GM23338 (cell line): ENCODE results near the gene HACE1. TPM values are rescaled to one million over a fixed set of nuclear protein-coding genes. Genes with fewer than 3 reads are reported as not detected.

Source experiments
- ATAC-seq: fragments of 200-7000 bp; cut with Tn5 transposase; 3 replicates; pipeline ENCODE4 v1.9.1; 2020
- DNase-seq: peaks from one replicate; pipeline ENCODE4 v3.0.0-alpha.2; 2015; ENCODE audit warnings: low spot score
- H2AFZ ChIP-seq: fragments of 200-600 bp; sonication (generic); 2 replicates; pipeline ENCODE4 v1.8.0; 2016; ENCODE audit warnings: antibody characterized with exemption, mild to moderate bottlenecking, moderate library complexity
- H3F3A ChIP-seq: fragments of 200-600 bp; sonication (generic); replicated peaks from 2 replicates; pipeline ENCODE4 v1.8.0; 2017; ENCODE audit warnings: antibody characterized with exemption, mixed run types, low read depth
- H3K27ac ChIP-seq: fragments of 200-600 bp; sonication (generic); 2 replicates; pipeline ENCODE4 v1.6.1; 2016; ENCODE audit warnings: low read depth
- H3K27me3 ChIP-seq: fragments of 200-600 bp; sonication (generic); 2 replicates; pipeline ENCODE4 v1.8.0; 2016; ENCODE audit warnings: mild to moderate bottlenecking, mixed run types, moderate library complexity; ENCODE audit not compliant: insufficient read depth
- H3K36me3 ChIP-seq: fragments of 200-600 bp; sonication (generic); 2 replicates; pipeline ENCODE4 v1.8.0; 2016; ENCODE audit warnings: mild to moderate bottlenecking; ENCODE audit not compliant: insufficient read depth
- H3K4me1 ChIP-seq: fragments of 200-600 bp; sonication (generic); 2 replicates; pipeline ENCODE4 v1.8.0; 2016; ENCODE audit warnings: mild to moderate bottlenecking, moderate library complexity; ENCODE audit not compliant: insufficient read depth
- H3K4me2 ChIP-seq: fragments of 200-600 bp; sonication (generic); 2 replicates; pipeline ENCODE4 v1.7.1; 2017; ENCODE audit warnings: mixed run types
- H3K4me3 ChIP-seq: fragments of 200-600 bp; sonication (generic); 2 replicates; pipeline ENCODE4 v1.6.1; 2016; ENCODE audit warnings: mixed run types
- H3K79me2 ChIP-seq: fragments of 200-600 bp; sonication (generic); replicated peaks from 2 replicates; pipeline ENCODE4 v1.8.0; 2017; ENCODE audit warnings: mild to moderate bottlenecking; ENCODE audit not compliant: insufficient read depth
- H3K9me2 ChIP-seq: fragments of 200-600 bp; sonication (generic); 2 replicates; pipeline ENCODE4 v1.8.0; 2017; ENCODE audit not compliant: insufficient read depth
- H4K20me1 ChIP-seq: fragments of 200-600 bp; sonication (generic); replicated peaks from 2 replicates; pipeline ENCODE4 v1.8.0; 2017; ENCODE audit warnings: mild to moderate bottlenecking; ENCODE audit not compliant: insufficient read depth
- H3K27ac Mint-ChIP-seq: 2 replicates; pipeline ENCODE4 v1.8.0; 2020; ENCODE audit warnings: inconsistent platforms, mild to moderate bottlenecking, moderate library complexity, mixed read lengths
- H3K27me3 Mint-ChIP-seq: 3 replicates; pipeline ENCODE4 v1.8.0; 2022; ENCODE audit warnings: low read depth, mild to moderate bottlenecking, moderate library complexity, mixed read lengths, inconsistent platforms; ENCODE audit not compliant: insufficient read depth, poor library complexity
- H3K36me3 Mint-ChIP-seq: 3 replicates; pipeline ENCODE4 v1.8.0; 2021; ENCODE audit warnings: low read depth, mild to moderate bottlenecking, inconsistent platforms, moderate library complexity, mixed read lengths
- H3K4me1 Mint-ChIP-seq: 3 replicates; pipeline ENCODE4 v1.8.0; 2020; ENCODE audit warnings: mild to moderate bottlenecking, inconsistent platforms, mixed read lengths
- H3K4me3 Mint-ChIP-seq: 3 replicates; pipeline ENCODE4 v1.8.0; 2021; ENCODE audit warnings: moderate library complexity, mild to moderate bottlenecking, inconsistent platforms, mixed read lengths
- H3K9me3 Mint-ChIP-seq: 3 replicates; pipeline ENCODE4 v1.8.0; 2020; ENCODE audit warnings: moderate library complexity, mild to moderate bottlenecking, inconsistent platforms, mixed read lengths
- CREB1 ChIP-seq: fragments of 250-450 bp; sonication (Bioruptor Pico); IDR thresholded peaks from 2 replicates; pipeline ENCODE4 v1.5.0; 2020; ENCODE audit warnings: low read depth, mild to moderate bottlenecking, moderate library complexity
- EZH2 ChIP-seq: fragments of 200-600 bp; sonication (generic); IDR thresholded peaks from one replicate; pipeline ENCODE4 v1.8.0; 2017; ENCODE audit warnings: antibody characterized with exemption, mild to moderate bottlenecking, low read depth; ENCODE audit not compliant: unreplicated experiment
- EZH2phosphoT487 ChIP-seq: fragments of 200-600 bp; sonication (generic); IDR thresholded peaks from one replicate; pipeline ENCODE4 v1.8.1; 2018; ENCODE audit warnings: antibody characterized with exemption; ENCODE audit not compliant: unreplicated experiment
- JUNB ChIP-seq: IDR thresholded peaks from one replicate; pipeline ENCODE4 v1.6.1; 2016; ENCODE audit warnings: antibody characterized with exemption; ENCODE audit not compliant: unreplicated experiment
- STAT1 ChIP-seq: IDR thresholded peaks from one replicate; pipeline ENCODE4 v1.6.1; 2016; ENCODE audit warnings: antibody characterized with exemption; ENCODE audit not compliant: unreplicated experiment
- ZNF331 ChIP-seq: fragments of 250-450 bp; sonication (Bioruptor Pico); IDR thresholded peaks from 2 replicates; pipeline ENCODE4 v1.5.0; 2020; ENCODE audit warnings: low read depth, mild to moderate bottlenecking, moderate library complexity
- polyA plus RNA-seq: library from polyadenylated mRNA; unstranded; fragments of >200 nt; fragmentation: Nextera tagmentation; extraction: Ambion mirVana; gene quantifications from 2 replicates; pipeline ENCODE4 v1.2.1, GENCODE V29; 2016
- total RNA-seq: library from RNA; depleted of rRNA; stranded (reverse); fragments of >200 nt; shearing (Covaris generic); gene quantifications from 2 replicates; pipeline ENCODE4 v1.2.3, GENCODE V29; 2014
- TF ChIP-seq, protein P1 (sequence below), 2 experiments: fragments of 200-600 bp in 1 of 2; sonication (generic) in 1 of 2; conservative IDR thresholded peaks; 2 replicates each; pipeline versions ENCODE4 v1.5.1 to v1.6.1; 2016 to 2017; ENCODE audit warnings: antibody characterized with exemption in 2 of 2, low read depth in 2 of 2, mild to moderate bottlenecking in 2 of 2, moderate library complexity in 1 of 2
- TF ChIP-seq, protein P2 (sequence below): IDR thresholded peaks from one replicate; pipeline ENCODE4 v1.6.1; 2018; ENCODE audit warnings: antibody characterized with exemption; ENCODE audit not compliant: unreplicated experiment
- TF ChIP-seq, protein P3 (sequence below): IDR thresholded peaks from 2 replicates; pipeline ENCODE4 v1.6.1; 2016; ENCODE audit warnings: antibody characterized with exemption

The HACE1 gene
- total and polyA plus RNA-seq, 2 experiments from 2014 or later, result 8.6 to 28.7 TPM

DNA sequence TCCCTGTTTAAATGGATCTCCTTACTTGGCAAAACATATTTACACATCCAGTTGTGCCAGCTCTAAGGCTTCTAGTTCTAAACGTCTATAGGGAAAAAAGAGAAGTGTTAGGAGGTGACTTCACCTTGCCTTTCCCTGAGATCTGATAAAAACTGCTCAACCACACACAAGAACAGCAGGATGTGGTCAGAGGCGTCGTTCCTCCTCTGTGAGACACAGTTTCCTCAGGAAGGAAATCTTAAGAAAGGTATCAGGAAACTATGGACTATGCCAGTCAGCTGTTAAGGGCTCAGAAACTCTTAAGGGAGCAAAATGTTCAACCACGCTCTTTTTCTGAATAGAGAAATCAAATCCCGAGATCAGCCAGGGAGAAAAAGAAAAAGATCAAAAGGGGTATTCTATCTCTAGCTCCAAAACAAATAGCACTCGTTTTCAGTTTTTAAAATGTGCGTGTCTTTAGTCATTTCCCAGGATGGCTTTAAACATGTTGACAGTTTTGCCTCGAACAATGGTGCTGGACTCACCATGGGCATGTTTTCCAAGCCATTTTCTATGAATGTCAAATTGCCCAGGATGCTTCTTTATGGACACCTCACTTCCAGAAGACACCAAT, 154.5 kb downstream of the HACE1 start:
- ATAC-seq, result no peak
- no peaks in the 10 kb centered on the region for H3K4me1 ChIP-seq
- 0 out of 3 replicates have a peak, but pooled peaks cover 3% of the 10 kb centered on the region for H3K36me3 Mint-ChIP-seq

DNA sequence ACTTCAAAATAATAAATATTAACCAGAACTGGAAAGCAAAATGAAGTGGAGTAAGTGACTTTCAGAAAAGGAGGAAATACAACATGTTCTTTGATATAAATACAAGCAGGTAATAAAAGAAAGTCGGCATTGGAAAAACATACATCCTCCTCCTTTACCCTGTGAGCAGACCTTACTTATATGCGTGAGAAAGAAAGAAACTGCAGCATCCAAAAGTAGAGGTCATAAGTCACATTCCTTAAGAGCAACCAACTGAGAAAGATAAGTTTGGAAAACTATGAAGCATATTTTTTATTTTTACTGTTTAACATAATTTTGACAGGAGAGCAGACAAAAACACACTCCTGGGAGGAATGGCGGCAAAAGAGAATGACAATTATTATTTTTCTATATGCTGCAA, 155.5 kb downstream of the HACE1 start:
- ATAC-seq, result no peak
- no peak overlapping the region for H3K27ac Mint-ChIP-seq
- DNase-seq, result no peak
- TF ChIP-seq EZH2phosphoT487, result no peak
- no peak for TF ChIP-seq EZH2
- TF ChIP-seq STAT1, result no peak
- no peak for TF ChIP-seq CREB1 (CRISPR knock-in tag)
- TF ChIP-seq JUNB, result no peak
- TF ChIP-seq, protein P1, sequence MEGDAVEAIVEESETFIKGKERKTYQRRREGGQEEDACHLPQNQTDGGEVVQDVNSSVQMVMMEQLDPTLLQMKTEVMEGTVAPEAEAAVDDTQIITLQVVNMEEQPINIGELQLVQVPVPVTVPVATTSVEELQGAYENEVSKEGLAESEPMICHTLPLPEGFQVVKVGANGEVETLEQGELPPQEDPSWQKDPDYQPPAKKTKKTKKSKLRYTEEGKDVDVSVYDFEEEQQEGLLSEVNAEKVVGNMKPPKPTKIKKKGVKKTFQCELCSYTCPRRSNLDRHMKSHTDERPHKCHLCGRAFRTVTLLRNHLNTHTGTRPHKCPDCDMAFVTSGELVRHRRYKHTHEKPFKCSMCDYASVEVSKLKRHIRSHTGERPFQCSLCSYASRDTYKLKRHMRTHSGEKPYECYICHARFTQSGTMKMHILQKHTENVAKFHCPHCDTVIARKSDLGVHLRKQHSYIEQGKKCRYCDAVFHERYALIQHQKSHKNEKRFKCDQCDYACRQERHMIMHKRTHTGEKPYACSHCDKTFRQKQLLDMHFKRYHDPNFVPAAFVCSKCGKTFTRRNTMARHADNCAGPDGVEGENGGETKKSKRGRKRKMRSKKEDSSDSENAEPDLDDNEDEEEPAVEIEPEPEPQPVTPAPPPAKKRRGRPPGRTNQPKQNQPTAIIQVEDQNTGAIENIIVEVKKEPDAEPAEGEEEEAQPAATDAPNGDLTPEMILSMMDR (conservative IDR thresholded peaks at IDR 0.05; ENCODE audit: low read depth in 2 of 2), result no peak
- TF ChIP-seq, protein P2, sequence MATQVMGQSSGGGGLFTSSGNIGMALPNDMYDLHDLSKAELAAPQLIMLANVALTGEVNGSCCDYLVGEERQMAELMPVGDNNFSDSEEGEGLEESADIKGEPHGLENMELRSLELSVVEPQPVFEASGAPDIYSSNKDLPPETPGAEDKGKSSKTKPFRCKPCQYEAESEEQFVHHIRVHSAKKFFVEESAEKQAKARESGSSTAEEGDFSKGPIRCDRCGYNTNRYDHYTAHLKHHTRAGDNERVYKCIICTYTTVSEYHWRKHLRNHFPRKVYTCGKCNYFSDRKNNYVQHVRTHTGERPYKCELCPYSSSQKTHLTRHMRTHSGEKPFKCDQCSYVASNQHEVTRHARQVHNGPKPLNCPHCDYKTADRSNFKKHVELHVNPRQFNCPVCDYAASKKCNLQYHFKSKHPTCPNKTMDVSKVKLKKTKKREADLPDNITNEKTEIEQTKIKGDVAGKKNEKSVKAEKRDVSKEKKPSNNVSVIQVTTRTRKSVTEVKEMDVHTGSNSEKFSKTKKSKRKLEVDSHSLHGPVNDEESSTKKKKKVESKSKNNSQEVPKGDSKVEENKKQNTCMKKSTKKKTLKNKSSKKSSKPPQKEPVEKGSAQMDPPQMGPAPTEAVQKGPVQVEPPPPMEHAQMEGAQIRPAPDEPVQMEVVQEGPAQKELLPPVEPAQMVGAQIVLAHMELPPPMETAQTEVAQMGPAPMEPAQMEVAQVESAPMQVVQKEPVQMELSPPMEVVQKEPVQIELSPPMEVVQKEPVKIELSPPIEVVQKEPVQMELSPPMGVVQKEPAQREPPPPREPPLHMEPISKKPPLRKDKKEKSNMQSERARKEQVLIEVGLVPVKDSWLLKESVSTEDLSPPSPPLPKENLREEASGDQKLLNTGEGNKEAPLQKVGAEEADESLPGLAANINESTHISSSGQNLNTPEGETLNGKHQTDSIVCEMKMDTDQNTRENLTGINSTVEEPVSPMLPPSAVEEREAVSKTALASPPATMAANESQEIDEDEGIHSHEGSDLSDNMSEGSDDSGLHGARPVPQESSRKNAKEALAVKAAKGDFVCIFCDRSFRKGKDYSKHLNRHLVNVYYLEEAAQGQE, result no peak
- no peak for TF ChIP-seq ZNF331 (CRISPR knock-in tag)
- TF ChIP-seq, protein P3, sequence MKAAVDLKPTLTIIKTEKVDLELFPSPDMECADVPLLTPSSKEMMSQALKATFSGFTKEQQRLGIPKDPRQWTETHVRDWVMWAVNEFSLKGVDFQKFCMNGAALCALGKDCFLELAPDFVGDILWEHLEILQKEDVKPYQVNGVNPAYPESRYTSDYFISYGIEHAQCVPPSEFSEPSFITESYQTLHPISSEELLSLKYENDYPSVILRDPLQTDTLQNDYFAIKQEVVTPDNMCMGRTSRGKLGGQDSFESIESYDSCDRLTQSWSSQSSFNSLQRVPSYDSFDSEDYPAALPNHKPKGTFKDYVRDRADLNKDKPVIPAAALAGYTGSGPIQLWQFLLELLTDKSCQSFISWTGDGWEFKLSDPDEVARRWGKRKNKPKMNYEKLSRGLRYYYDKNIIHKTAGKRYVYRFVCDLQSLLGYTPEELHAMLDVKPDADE, result no peak

More for the DNA sequence above, 154.5 kb downstream of the HACE1 start:
- Mint-ChIP-seq H3K4me3 (no peak overlapping the region), H3K9me3 (no peaks in the 10 kb centered on the region), H3K27me3 (peaks cover under 1% of the 10 kb centered on the region), H3K4me1 (peaks cover 19% of the 10 kb centered on the region; the same call in 2 of the 3 replicates), H3K27ac (0 out of 2 replicates have a peak overlapping the region, but pooled peaks have one; percentile 24)
- Histone ChIP-seq H3K4me2 (no peak overlapping the region), H2AFZ (no peak overlapping the region), H3F3A (no peaks in the 10 kb centered on the region), H3K36me3 (no peaks in the 10 kb centered on the region), H4K20me1 (no peaks in the 10 kb centered on the region), H3K9me2 (no peaks in the 10 kb centered on the region), H3K27ac (no peak overlapping the region), H3K79me2 (no peaks in the 10 kb centered on the region), H3K4me3 (no peak overlapping the region), H3K27me3 (no peaks in the 10 kb centered on the region)
- TF ChIP-seq EZH2, result no peak
- TF ChIP-seq CREB1 (CRISPR knock-in tag), result no peak
- no peak for DNase-seq

More for the DNA sequence above, 155.5 kb downstream of the HACE1 start:
- Mint-ChIP-seq H3K27me3 (peaks cover 2% of the 10 kb centered on the region), H3K4me3 (no peak overlapping the region), H3K36me3 (0 out of 3 replicates have a peak, but pooled peaks cover under 1% of the 10 kb centered on the region), H3K4me1 (peaks cover 25% of the 10 kb centered on the region; the same call in 2 of the 3 replicates), H3K9me3 (no peaks in the 10 kb centered on the region)
- H3K27ac ChIP-seq, result no peak overlapping the region
- no peaks in the 10 kb centered on the region for H3K27me3 ChIP-seq
- H3F3A ChIP-seq, result no peaks in the 10 kb centered on the region
- no peak overlapping the region for H2AFZ ChIP-seq
- H4K20me1 ChIP-seq, result no peaks in the 10 kb centered on the region
- no peaks in the 10 kb centered on the region for H3K36me3 ChIP-seq
- no peak overlapping the region for H3K4me3 ChIP-seq
- H3K4me1 ChIP-seq, result no peaks in the 10 kb centered on the region
- H3K4me2 ChIP-seq, result no peak overlapping the region
- H3K79me2 ChIP-seq, result no peaks in the 10 kb centered on the region
- no peaks in the 10 kb centered on the region for H3K9me2 ChIP-seq
